HUES6 (cell line): ENCODE results near the gene AKR1C3.

Experiments
- H3K27ac ChIP-seq: 2 replicates; pipeline ENCODE4 v1.7.0; 2013; ENCODE audit warnings: low read depth, mild to moderate bottlenecking, low read length, inconsistent platforms
- H3K27me3 ChIP-seq: 2 replicates; pipeline ENCODE4 v1.6.1; 2013; ENCODE audit warnings: low read length; ENCODE audit not compliant: control insufficient read depth, insufficient read depth
- H3K36me3 ChIP-seq: 2 replicates; pipeline ENCODE4 v1.6.1; 2013; ENCODE audit warnings: low read length; ENCODE audit not compliant: control insufficient read depth, insufficient read depth
- H3K4me1 ChIP-seq: 2 replicates; pipeline ENCODE4 v1.6.1; 2013; ENCODE audit warnings: low read length; ENCODE audit not compliant: control insufficient read depth, insufficient read depth
- H3K4me3 ChIP-seq: 2 replicates; pipeline ENCODE4 v1.5.1; 2013; ENCODE audit warnings: low read depth, low read length
- H3K9ac ChIP-seq: one replicate; pipeline ENCODE4 v1.6.1; 2013; ENCODE audit warnings: mild to moderate bottlenecking, low read length
- H3K9me3 ChIP-seq: 2 replicates; pipeline ENCODE4 v1.6.1; 2013; ENCODE audit warnings: low read depth, low read length; ENCODE audit not compliant: control insufficient read depth, insufficient read depth

Gene AKR1C3

DNA sequence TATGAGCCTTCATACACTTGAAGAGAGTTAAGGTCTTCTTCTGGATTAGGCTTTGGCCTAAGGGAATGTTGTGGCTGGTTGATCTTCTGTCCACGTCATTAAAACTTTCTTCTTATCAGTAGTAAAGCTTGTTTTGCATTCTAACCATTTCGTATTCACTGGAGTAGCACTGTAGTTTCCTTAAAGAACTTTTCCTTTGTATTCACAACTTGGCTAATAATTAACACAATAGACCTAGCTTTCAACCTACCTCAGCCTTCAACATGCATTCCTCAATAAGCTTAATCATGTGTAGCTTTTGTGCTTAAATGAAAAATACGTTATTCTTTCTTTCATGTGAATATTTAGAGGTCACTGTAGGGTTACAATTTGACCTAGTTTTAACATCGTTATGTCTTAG lies 48.0 kb downstream of the AKR1C3 start:
- Histone ChIP-seq H3K4me1 (no peaks in the 10 kb centered on the region), H3K9ac (no peak overlapping the region), H3K4me3 (no peak overlapping the region), H3K27me3 (no peaks in the 10 kb centered on the region), H3K9me3 (peaks cover 17% of the 10 kb centered on the region), H3K36me3 (no peaks in the 10 kb centered on the region), H3K27ac (no peak overlapping the region)

DNA sequence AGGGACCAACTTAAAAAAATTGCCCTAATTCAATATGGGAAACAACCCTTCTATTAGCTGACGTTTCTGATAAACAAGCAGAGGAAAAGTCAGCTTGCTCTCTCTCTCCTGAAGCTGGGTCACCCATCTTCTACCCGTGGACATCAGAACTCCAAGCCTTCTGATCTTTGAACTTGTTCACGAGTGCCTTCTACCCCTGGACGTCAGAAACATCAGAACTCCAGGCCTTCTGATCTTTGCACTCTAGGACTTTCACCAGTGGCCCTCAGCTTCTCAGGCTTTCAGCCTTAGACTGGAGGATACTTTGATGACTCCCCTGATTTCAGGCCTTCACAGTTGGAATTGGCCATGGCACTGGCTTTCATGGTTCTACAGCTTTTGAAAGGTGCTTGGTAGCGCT lies 48.9 kb downstream of the AKR1C3 start:
- Histone ChIP-seq H3K27me3 (no peaks in the 10 kb centered on the region), H3K9me3 (peaks cover 13% of the 10 kb centered on the region), H3K27ac (no peak overlapping the region), H3K4me1 (no peaks in the 10 kb centered on the region), H3K4me3 (no peak overlapping the region), H3K9ac (no peak overlapping the region), H3K36me3 (no peaks in the 10 kb centered on the region)

DNA sequence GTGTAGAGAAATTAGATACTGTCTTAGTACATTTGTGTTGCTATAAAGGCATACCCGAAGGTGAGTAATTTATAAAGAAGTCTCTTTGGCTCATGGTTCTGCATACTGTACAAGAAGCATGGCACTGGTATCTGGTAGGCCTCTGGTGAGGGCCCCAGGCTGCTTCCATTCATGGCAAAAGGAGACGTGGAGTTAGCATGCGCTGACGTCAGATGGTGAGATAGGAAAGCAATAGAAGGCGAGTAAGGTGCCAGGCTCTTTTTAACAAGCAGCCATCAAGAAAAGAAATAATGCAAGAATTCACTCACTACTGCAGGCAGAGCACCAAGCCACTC lies 52.7 kb downstream of the AKR1C3 start:
- Histone ChIP-seq H3K36me3 (no peaks in the 10 kb centered on the region), H3K4me3 (no peak overlapping the region), H3K27ac (no peak overlapping the region), H3K9ac (no peak overlapping the region), H3K27me3 (no peaks in the 10 kb centered on the region), H3K9me3 (peaks cover 27% of the 10 kb centered on the region), H3K4me1 (no peaks in the 10 kb centered on the region)

DNA sequence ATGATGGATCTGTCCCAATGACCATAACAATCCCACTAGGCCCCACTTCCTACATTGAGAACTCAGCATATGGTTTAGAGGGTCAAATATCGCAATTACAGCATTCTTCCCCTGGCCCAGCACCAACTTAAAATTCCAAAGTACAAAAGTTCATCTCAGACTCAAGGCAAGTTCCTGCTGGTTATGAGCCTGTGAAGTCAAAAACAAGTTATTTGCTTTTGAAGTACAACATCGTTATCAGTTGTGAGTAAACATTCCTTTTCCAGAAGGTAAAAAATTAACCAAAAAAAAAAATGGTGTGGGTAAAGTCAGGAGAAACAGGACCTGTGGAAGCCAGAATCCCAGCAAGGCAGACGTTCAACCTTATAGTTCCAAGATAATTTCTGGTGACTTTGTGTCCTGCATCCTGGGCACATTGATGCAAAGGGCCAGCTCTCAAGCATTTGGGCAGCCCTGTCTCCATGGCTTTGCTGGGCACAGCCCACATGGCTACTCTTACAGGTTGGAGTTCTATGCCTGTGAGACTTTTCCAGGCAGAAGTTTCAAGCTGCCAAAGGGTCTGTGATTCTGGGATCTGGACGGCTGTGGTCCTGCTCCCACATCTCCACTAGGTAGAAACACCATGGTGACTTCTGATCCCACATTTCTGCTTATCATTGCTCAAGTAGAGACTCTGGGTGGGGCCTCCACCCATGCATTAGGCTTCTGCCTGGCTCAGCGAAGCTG lies 53.2 kb downstream of the AKR1C3 start:
- no peaks in the 10 kb centered on the region for H3K4me1 ChIP-seq
- H3K9me3 ChIP-seq, result peaks cover 27% of the 10 kb centered on the region
- no peak overlapping the region for H3K9ac ChIP-seq
- no peaks in the 10 kb centered on the region for H3K27me3 ChIP-seq
- no peak overlapping the region for H3K27ac ChIP-seq
- no peak overlapping the region for H3K4me3 ChIP-seq
- H3K36me3 ChIP-seq, result no peaks in the 10 kb centered on the region

DNA sequence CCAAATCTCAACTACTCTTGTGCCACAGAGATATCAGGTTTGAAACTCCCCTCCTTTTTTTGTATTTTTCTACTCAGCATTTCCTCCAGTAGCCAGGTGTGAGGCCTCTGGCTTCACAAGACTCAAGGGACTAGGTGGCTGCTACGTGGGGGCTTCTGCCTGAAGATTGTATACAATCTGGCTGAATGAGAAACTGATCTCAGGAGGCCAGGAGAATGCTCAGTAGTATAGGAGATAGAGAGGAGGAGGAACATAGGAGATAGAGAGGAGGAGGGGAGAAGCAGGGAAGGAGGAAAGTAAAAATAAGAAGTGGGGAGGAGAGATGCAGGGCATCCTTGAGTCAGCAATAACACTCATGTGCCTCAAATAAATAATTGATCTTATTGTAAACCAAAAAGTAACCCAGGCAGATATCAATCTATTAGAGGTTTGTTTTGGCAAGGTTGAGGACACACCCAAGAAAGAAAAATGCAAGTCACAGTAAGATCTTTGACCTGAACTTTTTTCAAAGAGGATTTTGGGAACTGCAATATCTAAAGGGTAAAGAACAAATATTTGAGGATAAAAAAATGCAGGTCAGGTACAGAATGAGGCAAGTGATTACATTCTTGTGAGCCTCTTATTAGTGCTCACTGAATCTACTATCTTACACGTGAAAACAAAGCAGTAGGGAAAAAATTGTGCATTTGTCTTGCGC lies 53.9 kb downstream of the AKR1C3 start:
- Histone ChIP-seq H3K27ac (no peak overlapping the region), H3K4me3 (no peak overlapping the region), H3K4me1 (no peaks in the 10 kb centered on the region), H3K27me3 (no peaks in the 10 kb centered on the region), H3K9ac (no peak overlapping the region), H3K9me3 (peaks cover 27% of the 10 kb centered on the region), H3K36me3 (no peaks in the 10 kb centered on the region)

DNA sequence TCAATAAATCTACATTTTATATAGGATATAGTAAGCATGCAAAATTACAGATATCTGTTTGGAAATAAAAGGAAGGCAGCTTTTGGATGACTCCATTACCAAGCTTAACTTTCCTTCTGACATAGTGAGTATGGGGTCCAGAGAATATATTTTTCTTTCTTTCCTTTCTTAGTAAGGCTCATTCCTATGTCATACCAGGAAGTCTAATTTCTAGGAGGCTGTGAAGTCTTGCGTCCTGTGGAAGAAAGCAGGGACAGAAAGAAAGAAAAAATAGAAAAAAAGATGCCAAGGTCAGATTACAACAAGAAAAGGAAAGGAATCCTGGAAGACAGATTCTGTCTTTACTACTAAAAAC lies 54.4 kb downstream of the AKR1C3 start:
- no peaks in the 10 kb centered on the region for H3K27me3 ChIP-seq
- H3K36me3 ChIP-seq, result no peaks in the 10 kb centered on the region
- peaks cover 25% of the 10 kb centered on the region for H3K9me3 ChIP-seq
- H3K27ac ChIP-seq, result no peak overlapping the region
- H3K4me3 ChIP-seq, result no peak overlapping the region
- no peak overlapping the region for H3K9ac ChIP-seq
- no peaks in the 10 kb centered on the region for H3K4me1 ChIP-seq

DNA sequence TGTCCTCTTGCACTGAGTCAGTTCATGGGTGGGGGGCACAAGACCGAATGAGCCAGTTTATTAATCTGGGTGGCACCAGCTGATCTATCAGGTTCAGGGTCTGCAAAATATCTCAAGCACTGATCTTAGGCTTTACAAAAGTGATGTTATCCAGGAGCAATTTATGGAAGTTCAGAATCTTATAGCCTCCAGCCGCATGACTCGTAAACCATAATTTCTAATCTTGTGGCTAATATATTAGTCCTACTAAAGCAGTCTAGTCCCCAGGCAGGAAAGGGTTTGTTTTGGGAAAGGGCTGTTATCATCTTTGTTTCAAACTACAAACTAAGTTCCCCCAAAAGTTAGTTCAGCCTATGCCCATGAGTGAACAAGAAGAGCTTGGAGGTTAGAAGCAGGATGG lies 56.9 kb downstream of the AKR1C3 start:
- Histone ChIP-seq H3K36me3 (no peaks in the 10 kb centered on the region), H3K4me3 (no peak overlapping the region), H3K27ac (no peak overlapping the region), H3K9me3 (peaks cover 28% of the 10 kb centered on the region), H3K4me1 (no peaks in the 10 kb centered on the region), H3K27me3 (no peaks in the 10 kb centered on the region), H3K9ac (no peak overlapping the region)

DNA sequence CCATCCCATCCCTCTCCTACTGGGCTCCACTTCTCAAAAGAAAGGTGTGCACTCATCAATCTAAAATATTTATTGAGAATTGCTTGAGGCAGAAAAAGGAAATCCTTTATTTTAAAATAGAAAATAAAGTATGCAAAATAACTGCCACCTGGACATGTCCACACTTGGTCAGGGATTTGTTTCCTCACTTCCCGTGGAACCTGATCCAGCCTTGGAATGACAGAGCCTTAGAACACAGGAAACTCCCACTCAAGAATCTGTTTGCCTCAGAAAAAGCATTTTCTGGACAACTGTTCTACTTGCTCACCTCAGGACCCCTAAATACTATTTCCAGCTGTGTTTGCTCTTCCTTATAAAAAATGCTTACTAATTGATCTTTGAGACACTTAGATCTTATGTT lies 61.7 kb downstream of the AKR1C3 start:
- no peak overlapping the region for H3K27ac ChIP-seq
- H3K9ac ChIP-seq, result no peak overlapping the region
- H3K9me3 ChIP-seq, result peaks cover 22% of the 10 kb centered on the region

More for the DNA sequence above, 61.7 kb downstream of the AKR1C3 start:
- Histone ChIP-seq H3K36me3 (no peaks in the 10 kb centered on the region), H3K27me3 (no peaks in the 10 kb centered on the region), H3K4me3 (no peak overlapping the region), H3K4me1 (no peaks in the 10 kb centered on the region)
